ENCODE data around the gene UGT1A10. TPM values are rescaled to one million over a fixed set of nuclear protein-coding genes. Genes with fewer than 3 reads are reported as not detected.
A peak's percentile ranks its signal among the peaks of the same experiment; 100 is the strongest.

Gene UGT1A10
- total RNA-seq, 1 donor from 2014 or later = not detected

- DNase-seq (ENCODE audit: low spot score) = no peak
- H3K4me3 Mint-ChIP-seq (ENCODE audit: unreplicated experiment) = no peak overlapping the region
- TF ChIP-seq, protein P1, sequence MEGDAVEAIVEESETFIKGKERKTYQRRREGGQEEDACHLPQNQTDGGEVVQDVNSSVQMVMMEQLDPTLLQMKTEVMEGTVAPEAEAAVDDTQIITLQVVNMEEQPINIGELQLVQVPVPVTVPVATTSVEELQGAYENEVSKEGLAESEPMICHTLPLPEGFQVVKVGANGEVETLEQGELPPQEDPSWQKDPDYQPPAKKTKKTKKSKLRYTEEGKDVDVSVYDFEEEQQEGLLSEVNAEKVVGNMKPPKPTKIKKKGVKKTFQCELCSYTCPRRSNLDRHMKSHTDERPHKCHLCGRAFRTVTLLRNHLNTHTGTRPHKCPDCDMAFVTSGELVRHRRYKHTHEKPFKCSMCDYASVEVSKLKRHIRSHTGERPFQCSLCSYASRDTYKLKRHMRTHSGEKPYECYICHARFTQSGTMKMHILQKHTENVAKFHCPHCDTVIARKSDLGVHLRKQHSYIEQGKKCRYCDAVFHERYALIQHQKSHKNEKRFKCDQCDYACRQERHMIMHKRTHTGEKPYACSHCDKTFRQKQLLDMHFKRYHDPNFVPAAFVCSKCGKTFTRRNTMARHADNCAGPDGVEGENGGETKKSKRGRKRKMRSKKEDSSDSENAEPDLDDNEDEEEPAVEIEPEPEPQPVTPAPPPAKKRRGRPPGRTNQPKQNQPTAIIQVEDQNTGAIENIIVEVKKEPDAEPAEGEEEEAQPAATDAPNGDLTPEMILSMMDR (IDR thresholded peaks at IDR 0.05; ENCODE audit: unreplicated experiment) = no peak
- no peak overlapping the region for H3K27ac Mint-ChIP-seq (ENCODE audit: unreplicated experiment)
- no peaks in the 10 kb centered on the region for H3K9me3 Mint-ChIP-seq (ENCODE audit: unreplicated experiment)
- H3K36me3 Mint-ChIP-seq (ENCODE audit: low read depth, unreplicated experiment) = no peaks in the 10 kb centered on the region
- H3K4me1 Mint-ChIP-seq (ENCODE audit: unreplicated experiment) = no peaks in the 10 kb centered on the region
- no peaks in the 10 kb centered on the region for H3K27me3 Mint-ChIP-seq (ENCODE audit: unreplicated experiment)
Observed at GRCh38 chr2:233780771-233781170, 144.5 kb downstream of the UGT1A10 start.

GRCh38 chr2:233789554-233789953 is 153.3 kb downstream of the UGT1A10 start:
- H3K4me1 Mint-ChIP-seq (ENCODE audit: unreplicated experiment) = no peaks in the 10 kb centered on the region
- DNase-seq (ENCODE audit: low spot score) = no peak
- H3K9me3 Mint-ChIP-seq (ENCODE audit: unreplicated experiment) = no peaks in the 10 kb centered on the region

GRCh38 chr2:233791151-233791882 is 155.1 kb downstream of the UGT1A10 start:
- peaks cover 12% of the 10 kb centered on the region for H3K27me3 Mint-ChIP-seq (ENCODE audit: unreplicated experiment)
- TF ChIP-seq, protein P1 (IDR thresholded peaks at IDR 0.05; ENCODE audit: unreplicated experiment) = no peak
- no peak overlapping the region for H3K27ac Mint-ChIP-seq (ENCODE audit: unreplicated experiment)
- no peaks in the 10 kb centered on the region for H3K4me1 Mint-ChIP-seq (ENCODE audit: unreplicated experiment)
- no peak overlapping the region for H3K4me3 Mint-ChIP-seq (ENCODE audit: unreplicated experiment)
- DNase-seq (ENCODE audit: low spot score) = no peak
- H3K9me3 Mint-ChIP-seq (ENCODE audit: unreplicated experiment) = no peaks in the 10 kb centered on the region
- peaks cover 17% of the 10 kb centered on the region for H3K36me3 Mint-ChIP-seq (ENCODE audit: low read depth, unreplicated experiment)

More at GRCh38 chr2:233789554-233789953, 153.3 kb downstream of the UGT1A10 start:
- TF ChIP-seq, protein P1 (IDR thresholded peaks at IDR 0.05; ENCODE audit: unreplicated experiment) = no peak
- H3K27ac Mint-ChIP-seq (ENCODE audit: unreplicated experiment) = no peak overlapping the region
- H3K4me3 Mint-ChIP-seq (ENCODE audit: unreplicated experiment) = peak overlapping the region; percentile 13
- peaks cover 17% of the 10 kb centered on the region for H3K36me3 Mint-ChIP-seq (ENCODE audit: low read depth, unreplicated experiment)
- H3K27me3 Mint-ChIP-seq (ENCODE audit: unreplicated experiment) = peaks cover 8% of the 10 kb centered on the region

DNA sequence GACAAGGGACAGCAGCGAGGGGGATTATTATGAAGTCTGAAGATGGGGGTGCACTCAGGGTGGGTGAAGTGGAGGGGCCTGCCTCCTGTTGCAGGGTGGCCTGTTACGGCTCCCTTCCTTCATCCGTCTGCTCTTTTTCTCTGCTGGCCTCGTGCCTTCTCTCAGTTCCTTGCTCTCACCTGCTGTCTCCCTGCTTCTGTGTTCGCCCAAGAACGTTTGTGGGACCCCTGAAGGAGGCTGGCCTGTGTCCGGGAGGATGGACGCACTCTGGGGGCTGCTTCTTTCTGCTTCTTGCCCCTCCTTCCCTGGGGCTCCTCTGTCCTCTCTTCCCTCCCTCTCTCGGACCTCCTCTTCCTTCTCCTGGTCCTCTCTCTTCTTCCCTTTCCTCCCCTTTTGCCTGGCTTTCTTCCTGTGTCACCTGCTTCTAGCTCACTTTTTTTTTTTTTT is 155.7 kb downstream of the UGT1A10 start:
- Mint-ChIP-seq H3K27me3 (ENCODE audit: unreplicated experiment) (peaks cover 12% of the 10 kb centered on the region), H3K27ac (ENCODE audit: unreplicated experiment) (no peak overlapping the region)
- DNase-seq (ENCODE audit: low spot score) = no peak

DNA sequence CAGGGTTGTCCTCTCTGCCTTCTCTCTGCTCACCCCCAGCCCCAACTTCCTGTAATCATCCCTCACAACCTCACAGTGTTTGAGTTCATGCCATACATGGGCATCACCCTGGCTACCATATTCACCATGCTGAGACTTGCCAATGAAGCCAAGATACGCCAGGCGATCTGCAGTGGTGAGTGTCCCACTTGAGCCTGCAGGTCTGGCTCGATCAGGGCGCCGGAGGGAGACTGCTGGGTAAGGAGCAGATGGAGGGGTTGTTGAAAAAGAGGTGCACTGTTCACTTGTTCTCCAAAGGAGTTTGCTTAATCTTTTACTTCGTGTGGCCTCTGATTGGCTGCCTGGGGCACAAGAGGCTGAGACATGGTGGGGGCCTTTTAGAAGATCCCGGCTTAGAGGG is 156.5 kb downstream of the UGT1A10 start:
- H3K27ac Mint-ChIP-seq (ENCODE audit: unreplicated experiment) = no peak overlapping the region
- peaks cover 17% of the 10 kb centered on the region for H3K36me3 Mint-ChIP-seq (ENCODE audit: low read depth, unreplicated experiment)
- H3K27me3 Mint-ChIP-seq (ENCODE audit: unreplicated experiment) = peaks cover 12% of the 10 kb centered on the region
- no peak for DNase-seq (ENCODE audit: low spot score)
- no peak overlapping the region for H3K4me3 Mint-ChIP-seq (ENCODE audit: unreplicated experiment)
- no peaks in the 10 kb centered on the region for H3K9me3 Mint-ChIP-seq (ENCODE audit: unreplicated experiment)
- TF ChIP-seq, protein P1 (IDR thresholded peaks at IDR 0.05; ENCODE audit: unreplicated experiment) = no peak
- no peaks in the 10 kb centered on the region for H3K4me1 Mint-ChIP-seq (ENCODE audit: unreplicated experiment)

More for the DNA sequence above, 155.7 kb downstream of the UGT1A10 start:
- Mint-ChIP-seq H3K4me3 (ENCODE audit: unreplicated experiment) (no peak overlapping the region), H3K36me3 (ENCODE audit: low read depth, unreplicated experiment) (peaks cover 17% of the 10 kb centered on the region), H3K4me1 (ENCODE audit: unreplicated experiment) (no peaks in the 10 kb centered on the region), H3K9me3 (ENCODE audit: unreplicated experiment) (no peaks in the 10 kb centered on the region)
- TF ChIP-seq, protein P1 (IDR thresholded peaks at IDR 0.05; ENCODE audit: unreplicated experiment) = no peak
